ENCODE data around the gene TRIM44. TPM values are rescaled to one million over a fixed set of nuclear protein-coding genes. Genes with fewer than 3 reads are reported as not detected.

TRIM44 gene
- total and polyA plus RNA-seq, 4 donors: 3.7 to 15.1 (median 10.4) TPM

- WGBS: 87% methylated on average over 2 of the region's 2 CpGs
- no peaks in the 10 kb centered on the region for H3K9me3 ChIP-seq (ENCODE audit: control insufficient read depth in 4 of 4, low read length in 3 of 4)
- H3K27me3 ChIP-seq (ENCODE audit: control insufficient read depth in 4 of 4, insufficient read depth in 4 of 4, low read length in 3 of 4): no peaks in the 10 kb centered on the region
- TF ChIP-seq, protein P1, sequence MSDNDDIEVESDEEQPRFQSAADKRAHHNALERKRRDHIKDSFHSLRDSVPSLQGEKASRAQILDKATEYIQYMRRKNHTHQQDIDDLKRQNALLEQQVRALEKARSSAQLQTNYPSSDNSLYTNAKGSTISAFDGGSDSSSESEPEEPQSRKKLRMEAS (IDR thresholded peaks at IDR 0.05): no peak
- peak; percentile 96 for TF ChIP-seq REST (IDR thresholded peaks at IDR 0.05)
- no peak overlapping the region for H3K9ac ChIP-seq (ENCODE audit: low read depth in 1 of 2, low read length in 2 of 2)
- DNase-seq (ENCODE audit: low spot score): no peak
- H3K4me3 ChIP-seq (ENCODE audit: low read depth in 1 of 3, low read length in 3 of 3): no peak overlapping the region
- H3K27ac ChIP-seq (ENCODE audit: low read depth in 1 of 2, low read length in 2 of 2): no peak overlapping the region
- H3K4me1 ChIP-seq (ENCODE audit: control insufficient read depth in 4 of 4, insufficient read depth in 4 of 4, low read length in 3 of 4): no peaks in the 10 kb centered on the region
- H3K36me3 ChIP-seq (ENCODE audit: control insufficient read depth in 4 of 4, insufficient read depth in 3 of 4, low read depth in 1 of 4, low read length in 3 of 4): peaks cover 0 to 7% (median 2%) of the 10 kb centered on the region in 4 donors
Measured at GRCh38 chr11:35723913-35724312, 61.3 kb downstream of the TRIM44 start.

DNA sequence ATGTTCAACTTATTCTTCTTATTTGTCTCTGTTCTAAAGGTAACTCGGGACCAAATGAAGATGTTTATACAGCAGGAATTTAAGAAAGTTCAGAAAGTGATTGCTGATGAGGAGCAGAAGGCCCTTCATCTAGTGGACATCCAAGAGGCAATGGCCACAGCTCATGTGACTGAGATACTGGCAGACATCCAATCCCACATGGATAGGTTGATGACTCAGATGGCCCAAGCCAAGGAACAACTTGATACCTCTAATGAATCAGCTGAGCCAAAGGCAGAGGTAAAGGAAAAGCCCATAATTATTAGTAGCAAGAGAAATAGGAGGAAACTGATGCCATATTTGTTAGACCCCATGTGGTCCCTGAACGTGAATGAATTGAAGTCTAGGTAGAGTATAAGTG lies 63.3 kb downstream of the TRIM44 start:
- DNase-seq (ENCODE audit: low spot score): no peak

DNA sequence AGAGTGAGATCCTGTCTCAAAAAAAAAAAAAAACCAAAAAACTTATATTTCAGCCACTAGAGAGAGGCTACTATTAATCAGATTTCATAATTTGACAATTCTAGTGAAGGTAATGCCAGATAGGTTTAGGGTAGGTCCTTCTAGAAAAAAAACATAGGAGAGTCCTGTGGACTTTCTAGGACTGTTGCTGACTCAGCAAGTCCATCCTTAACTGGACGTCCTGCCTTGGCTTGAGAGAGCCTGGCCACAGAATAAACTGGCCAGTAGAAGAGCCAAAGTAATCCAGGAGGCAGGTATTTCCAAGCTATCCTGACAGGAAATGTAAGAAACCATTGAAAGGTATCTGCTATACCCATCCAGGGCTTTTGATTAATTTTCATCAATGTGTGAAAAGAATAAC lies 64.6 kb downstream of the TRIM44 start:
- Histone ChIP-seq H3K4me1 (ENCODE audit: control insufficient read depth in 4 of 4, insufficient read depth in 4 of 4, low read length in 3 of 4) (no peaks in the 10 kb centered on the region), H3K9me3 (ENCODE audit: control insufficient read depth in 4 of 4, low read length in 3 of 4) (no peaks in the 10 kb centered on the region), H3K36me3 (ENCODE audit: control insufficient read depth in 4 of 4, insufficient read depth in 3 of 4, low read depth in 1 of 4, low read length in 3 of 4) (peaks cover 0 to 14% (median 7%) of the 10 kb centered on the region in 4 donors), H3K27me3 (ENCODE audit: control insufficient read depth in 4 of 4, insufficient read depth in 4 of 4, low read length in 3 of 4) (no peaks in the 10 kb centered on the region), H3K9ac (ENCODE audit: low read depth in 1 of 2, low read length in 2 of 2) (no peak overlapping the region), H3K27ac (ENCODE audit: low read depth in 1 of 2, low read length in 2 of 2) (no peak overlapping the region), H3K4me3 (ENCODE audit: low read depth in 1 of 3, low read length in 3 of 3) (no peak overlapping the region)
- no peak for DNase-seq (ENCODE audit: low spot score)
- 18% methylated on average over 1 of the region's 1 CpG for WGBS
- no peak for TF ChIP-seq RXRA (IDR thresholded peaks at IDR 0.05)
- TF ChIP-seq ZBTB33 (IDR thresholded peaks at IDR 0.05): no peak
- no peak for TF ChIP-seq HNF4G (IDR thresholded peaks at IDR 0.05)
- no peak for TF ChIP-seq ATF3 (IDR thresholded peaks at IDR 0.05)
- TF ChIP-seq YY1 (IDR thresholded peaks at IDR 0.05): no peak
- no peak for TF ChIP-seq REST (IDR thresholded peaks at IDR 0.05)
- no peak for TF ChIP-seq TAF1 (conservative IDR thresholded peaks at IDR 0.05)
- no peak for TF ChIP-seq GABPA (IDR thresholded peaks at IDR 0.05 in 1 of 2, conservative IDR thresholded peaks at IDR 0.05 in 1 of 2)
- no peak for TF ChIP-seq RAD21 (IDR thresholded peaks at IDR 0.05)
- no peak for TF ChIP-seq JUND (IDR thresholded peaks at IDR 0.05)
- no peak for TF ChIP-seq CTCF (IDR thresholded peaks at IDR 0.05; ENCODE audit: low read depth, low read length, missing input control)
- no peak for TF ChIP-seq EGR1 (IDR thresholded peaks at IDR 0.05; ENCODE audit: low read depth in 2 of 2)

More for the DNA sequence above, 63.3 kb downstream of the TRIM44 start:
- Histone ChIP-seq H3K9ac (ENCODE audit: low read depth in 1 of 2, low read length in 2 of 2) (no peak overlapping the region), H3K4me3 (ENCODE audit: low read depth in 1 of 3, low read length in 3 of 3) (no peak overlapping the region), H3K36me3 (ENCODE audit: control insufficient read depth in 4 of 4, insufficient read depth in 3 of 4, low read depth in 1 of 4, low read length in 3 of 4) (peaks cover 0 to 11% (median 7%) of the 10 kb centered on the region in 4 donors), H3K9me3 (ENCODE audit: control insufficient read depth in 4 of 4, low read length in 3 of 4) (no peaks in the 10 kb centered on the region), H3K4me1 (ENCODE audit: control insufficient read depth in 4 of 4, insufficient read depth in 4 of 4, low read length in 3 of 4) (no peaks in the 10 kb centered on the region), H3K27ac (ENCODE audit: low read depth in 1 of 2, low read length in 2 of 2) (no peak overlapping the region), H3K27me3 (ENCODE audit: control insufficient read depth in 4 of 4, insufficient read depth in 4 of 4, low read length in 3 of 4) (no peaks in the 10 kb centered on the region)
- 95% methylated on average over 2 of the region's 2 CpGs for WGBS
- no peak for TF ChIP-seq HNF4G (IDR thresholded peaks at IDR 0.05)
- TF ChIP-seq ATF3 (IDR thresholded peaks at IDR 0.05): no peak
- no peak for TF ChIP-seq TAF1 (conservative IDR thresholded peaks at IDR 0.05)
- no peak for TF ChIP-seq FOXA1 (IDR thresholded peaks at IDR 0.05)
- TF ChIP-seq FOXA2 (IDR thresholded peaks at IDR 0.05): no peak
- TF ChIP-seq JUND (IDR thresholded peaks at IDR 0.05): no peak
- no peak for TF ChIP-seq RAD21 (IDR thresholded peaks at IDR 0.05)
- TF ChIP-seq EGR1 (IDR thresholded peaks at IDR 0.05; ENCODE audit: low read depth in 2 of 2): no peak
- TF ChIP-seq YY1 (IDR thresholded peaks at IDR 0.05): no peak
